Fibroblast of pulmonary artery (primary cell): ENCODE measurements around the gene RNF11.

Experiments
- DNase-seq: peaks from one replicate; pipeline ENCODE4 v3.0.0-alpha.2; 2010; ENCODE audit warnings: low read depth
- H3K4me3 ChIP-seq: replicated peaks from 2 replicates; pipeline ENCODE4 v1.5.1; 2011; ENCODE audit warnings: low read depth, mild to moderate bottlenecking, control low read depth, low read length, moderate library complexity
- CTCF ChIP-seq: IDR thresholded peaks from 2 replicates; pipeline ENCODE4 v1.5.1; 2011; ENCODE audit warnings: mild to moderate bottlenecking, control low read depth, low read length, inconsistent platforms; ENCODE audit errors: missing control alignments

RNF11 gene

GRCh38 chr1:51289676-51290488 lies 53.8 kb downstream of the RNF11 start:
- DNase-seq, result no peak
- TF ChIP-seq CTCF, result no peak
- H3K4me3 ChIP-seq, result no peak overlapping the region

GRCh38 chr1:51290489-51290847 lies 54.4 kb downstream of the RNF11 start:
- no peak for TF ChIP-seq CTCF
- no peak for DNase-seq
- H3K4me3 ChIP-seq, result no peak overlapping the region

GRCh38 chr1:51293898-51294515 lies 57.9 kb downstream of the RNF11 start:
- H3K4me3 ChIP-seq, result no peak overlapping the region
- no peak for DNase-seq
- no peak for TF ChIP-seq CTCF

- no peak for TF ChIP-seq CTCF
- no peak for DNase-seq
- H3K4me3 ChIP-seq, result no peak overlapping the region
Measured at GRCh38 chr1:51294566-51295184, 58.6 kb downstream of the RNF11 start.

- TF ChIP-seq CTCF, result no peak
- H3K4me3 ChIP-seq, result no peak overlapping the region
- DNase-seq, result no peak
Measured at GRCh38 chr1:51295926-51296325, 59.9 kb downstream of the RNF11 start.

- peak; percentile 78 for DNase-seq
- peak overlapping the region; percentile 31 for H3K4me3 ChIP-seq
- TF ChIP-seq CTCF, result peak; percentile 95
Measured at GRCh38 chr1:51296383-51297357, 60.6 kb downstream of the RNF11 start.
